GM18951 (cell line): Measurements from ENCODE around the gene C12orf42.

Experiments used
- POLR2A ChIP-seq: IDR thresholded peaks from 4 replicates; pipeline ENCODE4 v1.6.1; 2011; ENCODE audit warnings: mild to moderate bottlenecking; ENCODE audit not compliant: insufficient read length, insufficient read depth; ENCODE audit errors: extremely low read depth
- in situ Hi-C: fragments of 300-500 bp; cut with MboI; formaldehyde crosslinking; loops from one replicate; pipeline ENCODE4 v1.12.0; 2022; ENCODE audit warnings: low sequenced_read_pairs, mixed read lengths, inconsistent platforms; ENCODE audit not compliant: unreplicated experiment

The C12orf42 gene

DNA sequence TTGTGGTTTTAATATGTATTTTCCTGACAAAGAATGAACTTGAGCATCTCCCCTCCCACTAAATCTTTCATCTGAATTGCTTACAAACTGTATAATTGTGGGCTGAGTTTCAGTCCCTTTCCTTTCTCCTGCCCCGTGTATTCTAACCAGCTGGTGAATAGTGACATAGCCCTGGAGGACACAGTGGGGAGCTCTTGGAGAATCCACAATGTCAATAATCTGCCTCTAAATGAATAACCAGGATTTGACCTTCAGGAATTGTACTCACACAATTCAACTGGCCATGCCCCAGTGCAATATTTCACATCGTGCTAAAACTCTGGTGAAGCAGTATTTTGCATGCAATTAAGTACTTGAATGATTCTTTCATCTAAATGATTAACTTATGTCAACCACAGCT, 177.2 kb downstream of the C12orf42 start:
- no peak for TF ChIP-seq POLR2A
- in situ Hi-C loops = no loop called here

DNA sequence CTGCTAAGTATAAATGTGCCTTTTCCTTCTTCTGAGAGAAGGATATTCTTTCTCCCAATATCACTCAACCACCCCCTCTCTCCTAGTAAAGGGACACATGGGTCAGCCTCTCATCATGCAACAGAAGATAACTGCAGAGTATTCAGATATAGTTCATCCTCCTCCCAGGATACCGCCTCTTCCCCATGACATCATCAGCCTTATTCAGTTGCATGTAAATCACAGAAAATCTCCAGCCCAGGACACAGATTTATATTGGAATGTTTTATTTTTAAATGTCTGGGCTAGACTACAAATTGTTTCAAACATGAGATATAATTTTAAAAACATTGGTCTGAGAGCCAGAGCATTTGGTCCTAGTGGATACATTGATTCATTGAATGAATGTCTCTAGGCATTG, 178.5 kb downstream of the C12orf42 start:
- in situ Hi-C loops = no loop called here
- TF ChIP-seq POLR2A = no peak

- in situ Hi-C loops = no loop called here
Observed at GRCh38 chr12:103314786-103315185, 181.0 kb downstream of the C12orf42 start.

DNA sequence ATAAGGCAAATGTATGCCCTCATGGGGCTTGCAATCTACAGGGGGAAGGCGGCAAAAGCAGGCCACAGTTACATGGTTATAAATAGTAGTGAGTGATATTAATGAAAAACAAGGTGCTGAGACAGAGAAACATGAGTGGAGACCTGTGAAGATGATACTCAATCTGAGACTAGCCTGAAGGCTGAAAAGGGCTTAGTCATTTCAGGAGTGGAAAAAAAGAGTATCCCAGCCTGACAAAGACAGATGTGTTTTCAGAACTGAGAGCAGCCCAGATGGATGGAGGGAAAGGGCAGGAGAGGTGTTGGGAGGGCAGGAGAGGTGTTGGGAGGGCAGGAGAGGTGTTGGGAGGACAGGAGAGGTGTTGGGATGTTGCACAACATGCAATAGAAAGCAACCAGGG, 181.9 kb downstream of the C12orf42 start:
- in situ Hi-C loops = no loop called here
- TF ChIP-seq POLR2A = no peak

More at GRCh38 chr12:103314786-103315185, 181.0 kb downstream of the C12orf42 start:
- no peak for TF ChIP-seq POLR2A

GRCh38 chr12:103312742-103313354, 182.9 kb downstream of the C12orf42 start:
- in situ Hi-C loops = no loop called here
- TF ChIP-seq POLR2A = no peak

GRCh38 chr12:103310546-103311270, 185.1 kb downstream of the C12orf42 start:
- TF ChIP-seq POLR2A = no peak
- in situ Hi-C loops = no loop called here

- in situ Hi-C loops = no loop called here
- TF ChIP-seq POLR2A = no peak
Observed at GRCh38 chr12:103308396-103308795, 187.4 kb downstream of the C12orf42 start.

- no peak for TF ChIP-seq POLR2A
- in situ Hi-C loops = no loop called here
Observed at GRCh38 chr12:103303484-103303883, 192.3 kb downstream of the C12orf42 start.

DNA sequence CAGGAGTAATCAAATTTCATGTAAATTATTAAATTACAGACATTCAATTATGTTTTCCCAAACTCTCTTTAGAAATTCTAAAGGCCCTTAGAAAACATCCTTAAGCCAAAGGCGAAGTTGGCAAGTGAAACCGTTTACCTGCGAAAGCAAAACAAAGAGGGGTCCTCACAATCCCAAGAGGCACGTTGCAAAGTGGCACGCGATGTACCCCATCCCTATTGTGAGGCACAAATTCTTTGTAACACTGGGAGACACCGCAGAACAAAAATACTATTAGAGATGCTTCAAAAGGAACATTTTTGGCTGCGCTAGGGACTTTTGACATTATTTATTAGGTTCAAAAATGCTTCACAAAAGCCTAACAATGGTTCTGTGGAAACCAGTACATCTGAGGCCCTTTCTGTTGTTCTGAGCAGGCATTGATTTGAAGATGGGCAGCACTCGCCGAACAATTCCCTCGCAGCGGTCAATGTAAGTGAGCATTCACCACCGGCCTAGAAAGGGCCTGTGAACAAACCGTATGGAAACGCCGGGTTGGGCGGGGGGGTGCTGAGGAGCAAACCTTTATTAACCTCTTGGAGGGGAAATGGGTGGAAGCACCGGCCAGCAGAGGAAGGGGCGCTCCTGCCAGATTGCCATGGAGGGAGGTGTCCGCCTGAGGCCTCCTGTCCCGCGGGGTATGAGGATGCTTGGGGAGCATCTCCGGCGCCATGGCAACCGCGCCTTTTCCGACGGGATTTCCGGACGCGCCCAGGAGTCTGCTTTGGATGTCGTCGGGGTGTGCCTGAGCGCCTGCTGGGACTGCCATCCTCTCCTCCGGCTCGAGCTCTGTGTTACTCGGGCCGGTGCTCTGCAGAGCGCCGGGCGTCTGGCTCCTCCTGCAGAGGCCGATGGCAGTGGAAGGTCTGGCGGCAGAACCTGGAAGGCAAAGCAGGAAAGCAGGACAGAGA, 193.9 kb downstream of the C12orf42 start:
- in situ Hi-C loops = no loop called here
- no peak for TF ChIP-seq POLR2A

- in situ Hi-C loops = no loop called here
- no peak for TF ChIP-seq POLR2A
Observed at GRCh38 chr12:103288016-103288415, 207.8 kb downstream of the C12orf42 start.

DNA sequence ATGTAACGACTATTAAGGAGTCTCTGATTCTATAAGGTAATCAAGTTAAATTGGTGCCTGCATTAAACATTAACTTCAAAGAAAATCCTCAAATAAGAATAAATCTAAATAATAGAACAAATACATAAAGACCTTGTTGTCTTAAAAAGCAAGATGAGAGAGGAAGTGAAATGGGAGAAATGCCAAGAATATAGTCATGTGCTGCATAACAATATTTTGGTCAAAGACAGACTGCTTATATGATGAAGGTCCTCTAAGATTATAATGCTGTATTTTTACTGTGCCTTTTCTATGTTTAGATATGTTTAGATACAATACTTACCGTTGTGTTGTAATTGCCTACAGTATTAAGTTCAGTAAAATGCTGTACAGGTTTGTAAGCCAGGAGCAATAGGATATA, 213.6 kb downstream of the C12orf42 start:
- no peak for TF ChIP-seq POLR2A
- in situ Hi-C loops = no loop called here

DNA sequence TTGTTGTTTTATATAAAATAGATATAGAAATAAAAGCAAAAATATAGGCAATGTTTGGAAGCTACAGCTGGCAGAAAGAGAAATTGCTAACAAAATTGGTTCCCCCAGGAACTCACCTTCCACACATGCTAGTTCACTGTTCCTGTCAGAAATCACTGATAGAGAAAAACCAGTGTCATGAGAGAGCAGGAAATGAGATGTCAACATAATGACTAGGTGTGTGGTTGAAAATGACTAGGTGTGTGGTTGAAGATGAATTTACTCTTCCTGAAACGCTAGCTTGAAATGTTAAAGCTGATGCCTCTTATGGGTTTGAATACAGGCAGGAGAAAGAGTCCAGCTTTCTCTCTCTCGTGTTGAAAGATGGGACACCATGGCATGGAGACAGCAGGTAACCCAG, 216.3 kb downstream of the C12orf42 start:
- in situ Hi-C loops = no loop called here
- no peak for TF ChIP-seq POLR2A

DNA sequence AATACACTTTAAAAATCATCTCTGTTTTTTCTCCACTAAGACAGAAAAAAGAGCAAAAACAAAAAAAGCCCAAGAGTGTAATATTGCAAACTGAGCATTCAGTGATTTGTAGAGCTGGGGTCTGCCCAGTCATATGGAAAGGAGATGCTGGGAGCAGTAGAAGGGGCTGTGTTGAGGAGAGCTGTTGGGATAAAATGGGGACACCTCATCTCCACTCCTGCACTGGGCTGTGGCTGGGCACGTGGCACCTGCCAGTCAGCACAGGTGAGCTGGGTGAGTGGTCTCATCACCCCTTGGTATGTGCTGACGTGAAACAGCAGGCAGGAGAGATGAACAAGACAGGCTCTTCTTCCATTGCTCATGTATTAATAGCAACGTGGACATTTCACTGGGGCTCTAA, 217.4 kb downstream of the C12orf42 start:
- TF ChIP-seq POLR2A = no peak
- in situ Hi-C loops = no loop called here
